Parathyroid adenoma (tissue), 2 donors: ENCODE measurements around the gene PPP1R13B.

Experiments
- H2AFZ ChIP-seq: fragments of 300-600 bp; sonication (generic); one replicate; pipeline ENCODE4 v1.7.0; 2017; ENCODE audit warnings: antibody characterized with exemption, mild to moderate bottlenecking
- H3K27ac ChIP-seq: fragments of 300-600 bp; sonication (generic); one replicate; pipeline ENCODE4 v1.7.0; 2017
- H3K27me3 ChIP-seq: fragments of 300-600 bp; sonication (generic); one replicate; pipeline ENCODE4 v1.7.0; 2017; ENCODE audit warnings: low read length; ENCODE audit not compliant: control insufficient read depth, insufficient read depth
- H3K36me3 ChIP-seq: fragments of 300-600 bp; sonication (generic); one replicate; pipeline ENCODE4 v1.7.0; 2017; ENCODE audit warnings: low read length; ENCODE audit not compliant: control insufficient read depth, insufficient read depth
- H3K4me1 ChIP-seq: fragments of 300-600 bp; sonication (generic); one replicate; pipeline ENCODE4 v1.7.0; 2017; ENCODE audit warnings: control low read depth
- H3K4me2 ChIP-seq: fragments of 300-600 bp; sonication (generic); one replicate; pipeline ENCODE4 v1.7.0; 2017; ENCODE audit warnings: low read length
- H3K4me3 ChIP-seq: fragments of 300-600 bp; sonication (generic); one replicate; pipeline ENCODE4 v1.7.0; 2017; ENCODE audit warnings: low read depth, low read length
- H3K79me2 ChIP-seq: fragments of 300-600 bp; sonication (generic); one replicate; pipeline ENCODE4 v1.7.0; 2017; ENCODE audit warnings: control low read depth
- H3K9ac ChIP-seq: fragments of 300-600 bp; sonication (generic); one replicate; pipeline ENCODE4 v1.7.0; 2017; ENCODE audit warnings: mild to moderate bottlenecking
- H3K9me3 ChIP-seq: fragments of 300-600 bp; sonication (generic); one replicate; pipeline ENCODE4 v1.7.0; 2017; ENCODE audit warnings: low read length; ENCODE audit not compliant: control insufficient read depth
- TF ChIP-seq, protein P1 (sequence below): fragments of 300-600 bp; sonication (generic); IDR thresholded peaks from one replicate; pipeline ENCODE4 v1.7.0; 2017; ENCODE audit warnings: antibody characterized with exemption, mild to moderate bottlenecking
- donor health status: primary hyperparathyroidism.

The PPP1R13B gene

GRCh38 chr14:103739466-103739792 is 107.9 kb downstream of the PPP1R13B start:
- Histone ChIP-seq H3K9ac (no peak overlapping the region), H3K9me3 (no peaks in the 10 kb centered on the region), H3K27me3 (no peaks in the 10 kb centered on the region), H2AFZ (no peak overlapping the region), H3K4me1 (no peaks in the 10 kb centered on the region), H3K27ac (no peak overlapping the region), H3K4me2 (no peak overlapping the region), H3K4me3 (no peak overlapping the region), H3K36me3 (no peaks in the 10 kb centered on the region), H3K79me2 (peaks cover 3% of the 10 kb centered on the region)
- TF ChIP-seq, protein P1, sequence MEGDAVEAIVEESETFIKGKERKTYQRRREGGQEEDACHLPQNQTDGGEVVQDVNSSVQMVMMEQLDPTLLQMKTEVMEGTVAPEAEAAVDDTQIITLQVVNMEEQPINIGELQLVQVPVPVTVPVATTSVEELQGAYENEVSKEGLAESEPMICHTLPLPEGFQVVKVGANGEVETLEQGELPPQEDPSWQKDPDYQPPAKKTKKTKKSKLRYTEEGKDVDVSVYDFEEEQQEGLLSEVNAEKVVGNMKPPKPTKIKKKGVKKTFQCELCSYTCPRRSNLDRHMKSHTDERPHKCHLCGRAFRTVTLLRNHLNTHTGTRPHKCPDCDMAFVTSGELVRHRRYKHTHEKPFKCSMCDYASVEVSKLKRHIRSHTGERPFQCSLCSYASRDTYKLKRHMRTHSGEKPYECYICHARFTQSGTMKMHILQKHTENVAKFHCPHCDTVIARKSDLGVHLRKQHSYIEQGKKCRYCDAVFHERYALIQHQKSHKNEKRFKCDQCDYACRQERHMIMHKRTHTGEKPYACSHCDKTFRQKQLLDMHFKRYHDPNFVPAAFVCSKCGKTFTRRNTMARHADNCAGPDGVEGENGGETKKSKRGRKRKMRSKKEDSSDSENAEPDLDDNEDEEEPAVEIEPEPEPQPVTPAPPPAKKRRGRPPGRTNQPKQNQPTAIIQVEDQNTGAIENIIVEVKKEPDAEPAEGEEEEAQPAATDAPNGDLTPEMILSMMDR, result no peak

DNA sequence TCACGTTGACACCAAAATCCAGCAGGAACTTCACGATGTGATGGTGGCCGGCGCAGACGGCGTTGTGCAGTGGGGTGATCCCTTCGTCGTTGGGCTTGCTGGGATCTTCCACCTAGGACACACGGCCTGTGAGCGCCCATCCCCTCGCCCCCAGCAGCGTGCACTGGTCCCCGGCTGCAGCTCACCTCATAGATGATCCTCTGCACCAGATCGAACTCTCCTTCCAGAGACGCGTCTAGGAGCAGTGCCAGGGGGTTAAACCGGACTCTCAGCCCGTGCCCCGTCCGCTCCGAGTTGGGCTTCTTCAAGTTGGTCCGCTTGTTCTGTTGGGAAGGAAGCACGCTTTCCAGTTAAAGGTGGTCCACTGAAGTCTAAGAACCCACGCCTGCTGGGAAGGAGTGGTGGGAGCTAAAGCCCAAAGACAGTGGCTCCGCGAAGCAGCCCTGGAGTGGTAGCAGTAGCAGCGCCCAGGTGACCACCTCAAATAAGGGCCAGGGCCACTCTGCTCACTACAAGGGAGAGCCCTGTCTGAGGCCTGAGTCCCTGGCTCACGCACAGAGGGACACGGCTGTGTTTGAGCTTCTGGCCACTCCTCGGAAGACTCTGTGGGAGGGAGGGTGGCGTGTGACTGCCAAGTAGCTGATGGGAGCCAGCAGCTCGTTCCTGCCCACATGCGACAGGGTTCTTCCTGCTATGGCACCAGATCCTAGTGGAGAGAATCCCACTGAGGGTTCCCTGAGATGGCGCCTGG is 108.5 kb downstream of the PPP1R13B start:
- TF ChIP-seq, protein P1, result no peak
- H3K27me3 ChIP-seq, result no peaks in the 10 kb centered on the region
- no peak overlapping the region for H3K9ac ChIP-seq
- H3K27ac ChIP-seq, result no peak overlapping the region
- H3K79me2 ChIP-seq, result peaks cover 3% of the 10 kb centered on the region
- H3K36me3 ChIP-seq, result no peaks in the 10 kb centered on the region
- no peaks in the 10 kb centered on the region for H3K9me3 ChIP-seq
- no peak overlapping the region for H3K4me2 ChIP-seq
- H3K4me1 ChIP-seq, result no peaks in the 10 kb centered on the region
- H2AFZ ChIP-seq, result no peak overlapping the region
- no peak overlapping the region for H3K4me3 ChIP-seq

- Histone ChIP-seq H3K4me3 (no peak overlapping the region), H2AFZ (no peak overlapping the region), H3K27ac (no peak overlapping the region), H3K4me1 (no peaks in the 10 kb centered on the region), H3K79me2 (peaks cover 3% of the 10 kb centered on the region), H3K9me3 (no peaks in the 10 kb centered on the region), H3K36me3 (no peaks in the 10 kb centered on the region), H3K4me2 (no peak overlapping the region), H3K27me3 (no peaks in the 10 kb centered on the region), H3K9ac (no peak overlapping the region)
- TF ChIP-seq, protein P1, result no peak
Measured at GRCh38 chr14:103738166-103738565, 109.2 kb downstream of the PPP1R13B start.

DNA sequence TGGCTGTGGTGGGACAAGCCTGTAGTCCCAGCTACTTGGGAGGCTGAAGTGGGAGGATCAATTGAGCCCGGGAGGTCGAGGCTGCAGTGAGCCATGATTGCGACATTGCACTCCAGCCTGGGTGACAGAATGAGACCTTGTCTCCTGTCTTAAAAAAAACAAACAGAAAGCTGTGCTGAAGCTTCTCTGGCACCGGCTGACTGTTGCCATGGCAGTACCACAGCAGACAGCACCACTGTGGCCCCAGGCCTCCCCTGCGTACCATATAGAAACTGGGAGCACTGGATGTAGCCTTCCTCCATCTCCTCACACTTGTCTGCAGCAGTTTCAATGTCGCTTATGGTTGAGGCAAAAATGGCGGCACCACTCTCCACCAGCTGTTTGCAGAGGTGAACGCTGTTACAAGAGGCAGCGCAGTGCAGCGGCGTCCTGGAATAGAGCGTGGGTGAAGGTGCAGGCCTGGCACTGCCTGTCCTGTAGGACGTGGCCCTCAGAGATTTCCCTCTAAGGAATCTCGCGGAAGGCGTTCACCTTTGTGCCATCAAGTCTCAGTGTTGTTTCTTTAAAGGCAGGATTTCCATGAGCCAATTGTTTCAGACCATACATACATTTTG is 109.8 kb downstream of the PPP1R13B start:
- Histone ChIP-seq H3K27ac (no peak overlapping the region), H3K9ac (no peak overlapping the region), H2AFZ (no peak overlapping the region), H3K79me2 (peaks cover 3% of the 10 kb centered on the region), H3K4me2 (no peak overlapping the region), H3K27me3 (no peaks in the 10 kb centered on the region), H3K9me3 (no peaks in the 10 kb centered on the region), H3K4me1 (no peaks in the 10 kb centered on the region), H3K36me3 (no peaks in the 10 kb centered on the region), H3K4me3 (no peak overlapping the region)
- TF ChIP-seq, protein P1, result no peak
